Spleen (tissue), 11 donors: ENCODE measurements around the gene CAPN10. TPM values are rescaled to one million over a fixed set of nuclear protein-coding genes. Genes with fewer than 3 reads are reported as not detected.

ENCODE experiments used
- DNase-seq: peaks from one replicate; pipeline ENCODE4 v3.0.0-alpha.2; 2020
- H3K27ac ChIP-seq, 8 donors: fragments of 200-600 bp; sonication (generic) in 7 of 8; 1 replicate in 4 of 8; 2 replicates in 4 of 8; pipeline versions ENCODE4 v1.5.0 to v1.8.0; 2016 to 2021; ENCODE audit warnings: inconsistent platforms in 4 of 8, mild to moderate bottlenecking in 4 of 8, moderate library complexity in 1 of 8
- H3K27me3 ChIP-seq, 7 donors: fragments of 200-600 bp; sonication (generic) in 6 of 7; replicated peaks in 1 of 7; 1 replicate in 4 of 7; 2 replicates in 3 of 7; pipeline versions ENCODE4 v1.5.0 to v1.8.0; 2016 to 2021; ENCODE audit warnings: inconsistent platforms in 3 of 7, mild to moderate bottlenecking in 1 of 7
- H3K36me3 ChIP-seq, 6 donors: fragments of 200-600 bp; sonication (generic) in 5 of 6; 1 replicate in 4 of 6; 2 replicates in 2 of 6; pipeline versions ENCODE4 v1.5.0 to v1.8.0; 2016 to 2021; ENCODE audit warnings: inconsistent platforms in 2 of 6
- H3K4me1 ChIP-seq, 6 donors: fragments of 200-600 bp; sonication (generic) in 5 of 6; 1 replicate in 3 of 6; 2 replicates in 3 of 6; pipeline versions ENCODE4 v1.5.0 to v1.8.0; 2016 to 2021; ENCODE audit warnings: inconsistent platforms in 3 of 6
- H3K4me3 ChIP-seq, 8 donors: fragments of 200-600 bp; sonication (generic) in 7 of 8; 1 replicate in 4 of 8; 2 replicates in 4 of 8; pipeline versions ENCODE4 v1.5.0 to v1.8.0; 2016 to 2021; ENCODE audit warnings: inconsistent platforms in 4 of 8, mild to moderate bottlenecking in 4 of 8, moderate library complexity in 2 of 8
- H3K9me3 ChIP-seq, 8 donors: fragments of 200-600 bp; sonication (generic) in 7 of 8; 1 replicate in 4 of 8; 2 replicates in 4 of 8; pipeline versions ENCODE4 v1.5.0 to v1.8.0; 2016 to 2021; ENCODE audit warnings: inconsistent platforms in 4 of 8
- POLR2A ChIP-seq, 3 donors: fragments of 450-650 bp; IDR thresholded peaks; one replicate each; pipeline ENCODE4 v1.5.1; 2017; ENCODE audit warnings: antibody characterized with exemption in 3 of 3, mild to moderate bottlenecking in 1 of 3
- POLR2AphosphoS5 ChIP-seq, 3 donors: sonication (generic); formaldehyde crosslinking; IDR thresholded peaks; one replicate each; pipeline ENCODE4 v1.5.1; 2017; ENCODE audit warnings: antibody characterized with exemption in 3 of 3
- WGBS, 5 donors: extraction: QIAGEN DNeasy Blood & Tissue Kit in 3 of 5; methylation state at CpG; one replicate each; pipeline versions ENCODE4 v1.1.5 to v1.1.7; 2013 to 2018; 5-methylcytosine and 5-hydroxymethylcytosine counted together
- intact Hi-C: fragments of 100-400 bp; cut with DNase I; formaldehyde crosslinking; loops from one replicate; pipeline ENCODE4 v1.15.0; 2023; ENCODE audit warnings: low total_unique reads
- polyA plus RNA-seq, 3 donors: library from polyadenylated mRNA; stranded (reverse); fragments of 200-250 nt; gene quantifications; one replicate each; pipeline ENCODE4 v1.2.1, GENCODE V29; 2013
- total RNA-seq, 7 donors: library from RNA; depleted of rRNA in 3 of 7; stranded (reverse); fragments of >200 nt in 3 of 7; fragmentation: NEBNext Ultra II Directional in 4 of 7; extraction: Animal tissue kit (Norgen Biotek cat#: 25700) in 4 of 7; gene quantifications; one replicate each; pipeline versions ENCODE4 v1.1.0 to v1.2.1, GENCODE V29; 2016 to 2021
- TF ChIP-seq, protein P1 (sequence below), 11 experiments: fragments of 200-600 bp in 7 of 11; fragments of 450-650 bp in 4 of 11; sonication (generic) in 4 of 11; IDR thresholded peaks in 8 of 11; conservative IDR thresholded peaks in 3 of 11; 1 replicate in 7 of 11; 2 replicates in 4 of 11; pipeline versions ENCODE4 v1.4.0 to v1.8.0; 2016 to 2021; ENCODE audit warnings: antibody characterized with exemption in 11 of 11, inconsistent platforms in 4 of 11, mild to moderate bottlenecking in 1 of 11
- donor health status: healthy with polysubstance abuse.
- donor health status: DM: no; HTN: no; CAD: no; lungs with moderate emphysema.
- donor health status: DM: no; HTN: no; CAD: no.
- donor health status: Bipolar disorder and iron deficiency.
- donor health status: healthy.
- donor health status: DM: no; HTN: no; CAD: no.
- donor health status: DM: yes; HTN: yes; CAD: no.

Gene CAPN10
- total and polyA plus RNA-seq, 10 donors = 34.7 to 83.1 (median 60.5) TPM

DNA sequence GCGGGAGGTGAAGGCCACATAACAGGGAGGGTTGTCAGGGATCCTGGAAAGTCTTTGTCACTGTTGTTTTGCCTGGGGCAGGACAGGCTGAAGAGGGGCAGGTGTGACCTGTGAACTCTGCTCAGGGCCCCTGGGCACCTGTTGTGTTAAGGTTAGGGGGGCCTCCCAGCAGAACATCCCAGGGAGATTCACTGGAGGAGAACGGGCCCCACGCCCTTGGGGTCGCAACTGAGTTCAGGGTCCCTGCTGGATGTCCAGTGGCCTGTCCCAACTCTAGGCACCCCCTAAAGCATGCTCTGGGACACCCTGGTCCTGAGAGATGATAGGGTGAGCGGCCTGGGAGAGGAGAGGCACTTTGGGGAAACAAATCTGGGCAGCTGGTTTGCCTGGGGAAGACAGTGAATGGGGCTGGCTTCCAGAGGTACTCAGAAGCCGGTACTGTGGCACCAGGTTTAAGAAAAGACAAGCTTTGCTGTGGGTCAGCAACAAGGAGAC, 61.7 kb downstream of the CAPN10 start:
- Histone ChIP-seq H3K36me3 (no peaks in the 10 kb centered on the region), H3K27ac (no peak overlapping the region), H3K4me1 (no peaks in the 10 kb centered on the region), H3K27me3 (peaks cover 0 to 88% (median 30%) of the 10 kb centered on the region in 7 donors), H3K4me3 (no peak overlapping the region), H3K9me3 (peaks cover 0 to 3% (median 0%) of the 10 kb centered on the region in 8 donors)
- DNase-seq = no peak
- 71 to 86% (median 80%) methylated on average over 6 of the region's 6 CpGs for WGBS, 5 donors
- TF ChIP-seq POLR2AphosphoS5 (IDR thresholded peaks at IDR 0.05) (no peak), POLR2A (IDR thresholded peaks at IDR 0.05) (no peak)
- TF ChIP-seq, protein P1, sequence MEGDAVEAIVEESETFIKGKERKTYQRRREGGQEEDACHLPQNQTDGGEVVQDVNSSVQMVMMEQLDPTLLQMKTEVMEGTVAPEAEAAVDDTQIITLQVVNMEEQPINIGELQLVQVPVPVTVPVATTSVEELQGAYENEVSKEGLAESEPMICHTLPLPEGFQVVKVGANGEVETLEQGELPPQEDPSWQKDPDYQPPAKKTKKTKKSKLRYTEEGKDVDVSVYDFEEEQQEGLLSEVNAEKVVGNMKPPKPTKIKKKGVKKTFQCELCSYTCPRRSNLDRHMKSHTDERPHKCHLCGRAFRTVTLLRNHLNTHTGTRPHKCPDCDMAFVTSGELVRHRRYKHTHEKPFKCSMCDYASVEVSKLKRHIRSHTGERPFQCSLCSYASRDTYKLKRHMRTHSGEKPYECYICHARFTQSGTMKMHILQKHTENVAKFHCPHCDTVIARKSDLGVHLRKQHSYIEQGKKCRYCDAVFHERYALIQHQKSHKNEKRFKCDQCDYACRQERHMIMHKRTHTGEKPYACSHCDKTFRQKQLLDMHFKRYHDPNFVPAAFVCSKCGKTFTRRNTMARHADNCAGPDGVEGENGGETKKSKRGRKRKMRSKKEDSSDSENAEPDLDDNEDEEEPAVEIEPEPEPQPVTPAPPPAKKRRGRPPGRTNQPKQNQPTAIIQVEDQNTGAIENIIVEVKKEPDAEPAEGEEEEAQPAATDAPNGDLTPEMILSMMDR (IDR thresholded peaks at IDR 0.05 in 8 of 11, conservative IDR thresholded peaks at IDR 0.05 in 3 of 11) = no peak
- intact Hi-C loops = no loop called here

Other genes with a start within 250 kb of the CAPN10 start
- gene GPC1, start 151.1 kb upstream of the CAPN10 start, total RNA-seq = 10 to 100 TPM in 5 of 7 donors, 1 to 10 TPM in 2; 7.9 to 25.0 (median 18.6) TPM
- gene GPC1, start 151.1 kb upstream of the CAPN10 start, polyA plus RNA-seq = 10 to 100 TPM in 1 of 3 donors, 1 to 10 TPM in 2; 4.1 to 12.4 (median 9.1) TPM
- gene ANKMY1, start 28.7 kb upstream of the CAPN10 start, total RNA-seq = 10 to 100 TPM; 26.5 to 45.5 (median 30.1) TPM
- gene ANKMY1, start 28.7 kb upstream of the CAPN10 start, polyA plus RNA-seq = 10 to 100 TPM in 1 of 3 donors, 1 to 10 TPM in 2; 7.6 to 11.4 (median 8.1) TPM
- 10 to 100 TPM in 1 of 7 donors, 1 to 10 TPM in 6; 5.9 to 13.6 (median 7.1) TPM for gene DUSP28, start 26.4 kb upstream of the CAPN10 start, total RNA-seq
- gene DUSP28, start 26.4 kb upstream of the CAPN10 start, polyA plus RNA-seq = 1 to 10 TPM; 6.5 to 9.0 (median 7.9) TPM
- 100 to 1,000 TPM in 2 of 7 donors, 10 to 100 TPM in 5; 57.2 to 116 (median 73.0) TPM for gene RNPEPL1, start 18.2 kb upstream of the CAPN10 start, total RNA-seq
- 100 to 1,000 TPM in 2 of 3 donors, 10 to 100 TPM in 1; 79.8 to 165 (median 107) TPM for gene RNPEPL1, start 18.2 kb upstream of the CAPN10 start, polyA plus RNA-seq
- 10 to 100 TPM; 10.3 to 25.3 (median 18.7) TPM for gene GPR35, start 38.7 kb downstream of the CAPN10 start, total RNA-seq
- gene GPR35, start 38.7 kb downstream of the CAPN10 start, polyA plus RNA-seq = 10 to 100 TPM in 2 of 3 donors, 1 to 10 TPM in 1; 7.4 to 19.1 (median 17.8) TPM
- under 1 TPM in 1 of 7 donors, not detected in 6; 0.95 TPM for gene AQP12B, start 96.2 kb downstream of the CAPN10 start, total RNA-seq
- gene AQP12B, start 96.2 kb downstream of the CAPN10 start, polyA plus RNA-seq = 1 to 10 TPM in 1 of 3 donors, under 1 TPM in 1, not detected in 1; 0.03 to 1.8 TPM
- 1 to 10 TPM in 1 of 7 donors, not detected in 6; 1.6 TPM for gene AQP12A, start 105.1 kb downstream of the CAPN10 start, total RNA-seq
- 1 to 10 TPM in 1 of 3 donors, not detected in 2; 1.8 TPM for gene AQP12A, start 105.1 kb downstream of the CAPN10 start, polyA plus RNA-seq
- 1 to 10 TPM in 2 of 7 donors, under 1 TPM in 4, not detected in 1; 0.17 to 2.0 (median 0.86) TPM for gene KIF1A, start 233.5 kb downstream of the CAPN10 start, total RNA-seq
- gene KIF1A, start 233.5 kb downstream of the CAPN10 start, polyA plus RNA-seq = under 1 TPM; 0.02 to 0.11 (median 0.10) TPM